ENCODE measurements around the gene RNF113A. TPM values are rescaled to one million over a fixed set of nuclear protein-coding genes. Genes with fewer than 3 reads are reported as not detected.

The RNF113A gene
- total RNA-seq: 12.0 and 15.7 TPM in 2 replicates

GRCh38 chrX:119871599-119872395, at the start of gene RNF113A, which contains the start of gene NDUFA1:
RNF113A (minus strand) TSS chrX:119871733; CDS start chrX:119871613, 120 bp downstream.
NDUFA1 (plus strand) TSS chrX:119871832; CDS start chrX:119871912, 80 bp downstream.

GRCh38 chrX:119895843-119896326, 24.4 kb upstream of the RNF113A start, which contains the start of gene AKAP14:
AKAP14 (plus strand) TSS chrX:119895893; CDS start chrX:119903224, 7,331 bp downstream.

GRCh38 chrX:119852382-119853353, 18.9 kb downstream of the RNF113A start, which contains the start of gene UPF3B:
UPF3B (minus strand) TSS chrX:119852963; CDS start chrX:119852928, 35 bp downstream.

Other genes starting within 250 kb of the RNF113A start
- 1.4 and 7.3 TPM in 2 replicates for gene SEPTIN6, start 178.6 kb downstream of the RNF113A start, total RNA-seq
- under 0.01 and 0.07 TPM in 2 replicates for gene SOWAHD, start 113.1 kb downstream of the RNF113A start, total RNA-seq
- gene RPL39, start 80.1 kb downstream of the RNF113A start, total RNA-seq: 1,852 and 3,096 TPM in 2 replicates
- gene UPF3B, start 18.8 kb downstream of the RNF113A start, total RNA-seq: 3.1 and 3.8 TPM in 2 replicates
- 53.2 and 65.3 TPM in 2 replicates for gene NDUFA1, start 99 bp upstream of the RNF113A start, total RNA-seq
- not detected in 2 replicates for gene AKAP14, start 24.2 kb upstream of the RNF113A start, total RNA-seq
- 5.8 TPM in 2 replicates for gene NKAP, start 72.0 kb upstream of the RNF113A start, total RNA-seq
- gene RHOXF2B, start 206.0 kb upstream of the RNF113A start, total RNA-seq: not detected in 2 replicates
- gene RHOXF1, start 244.2 kb upstream of the RNF113A start, total RNA-seq: not detected in 2 replicates

Measured in nasal cavity respiratory epithelium epithelial cell of viscerocranial mucosa (primary cell).